ENCODE results near the gene TESK1.

TESK1 gene

DNA sequence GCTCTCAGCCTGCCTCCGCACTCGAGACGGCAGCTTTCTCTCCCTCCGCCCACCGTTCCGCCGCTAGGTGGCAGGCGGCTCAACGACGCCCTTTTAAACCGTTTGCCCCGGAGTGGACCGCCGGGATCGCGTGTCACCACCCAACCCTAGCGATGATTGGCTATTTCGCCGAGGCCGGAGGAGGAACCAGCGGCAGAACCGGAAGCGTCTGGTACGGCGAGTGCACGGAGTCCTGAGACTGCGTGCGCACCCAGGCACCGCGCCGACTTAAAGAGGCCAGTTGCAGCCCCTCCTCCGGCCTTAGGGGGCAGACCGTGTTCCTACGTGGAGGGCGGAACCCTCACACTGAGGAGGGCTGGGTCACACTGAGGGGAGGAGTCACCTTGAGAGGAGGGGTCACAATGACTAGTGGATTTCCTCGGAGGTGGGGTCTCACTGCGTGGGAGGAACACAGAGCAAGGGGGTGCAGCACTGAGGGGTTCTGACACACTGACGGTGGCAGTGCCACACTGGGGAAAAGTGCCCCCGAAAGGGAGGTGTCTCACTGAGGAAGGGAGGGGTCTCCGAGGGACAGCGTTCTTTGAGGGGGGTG lies 980 bp upstream of the TESK1 start:
- Histone ChIP-seq H3K9me3 (ENCODE audit: low read length) (no peaks in the 10 kb centered on the region), H3F3A (ENCODE audit: insufficient read depth, low read length) (no peaks in the 10 kb centered on the region), H4K20me1 (ENCODE audit: insufficient read depth, low read length) (no peaks in the 10 kb centered on the region), H3K27ac (ENCODE audit: low read depth, low read length, poor library complexity, severe bottlenecking) (peak overlapping the region; percentile 84), H3K79me2 (ENCODE audit: insufficient read depth, low read length) (peaks cover 11% of the 10 kb centered on the region; the same call in 1 of the 2 replicates), H3K27me3 (ENCODE audit: insufficient read depth, low read length) (no peaks in the 10 kb centered on the region), H3K9me2 (ENCODE audit: low read depth, low read length) (no peaks in the 10 kb centered on the region), H3K4me1 (ENCODE audit: insufficient read depth, low read length, severe bottlenecking) (peaks cover 35% of the 10 kb centered on the region), H2AFZ (ENCODE audit: low read length) (no peak overlapping the region), H3K9ac (ENCODE audit: low read length) (peak overlapping the region; percentile 80), H3K36me3 (ENCODE audit: insufficient read depth, low read length) (peaks cover 24% of the 10 kb centered on the region), H3K4me3 (ENCODE audit: low read depth, low read length, poor library complexity, severe bottlenecking) (peak overlapping the region; percentile 80), H3K4me2 (ENCODE audit: low read length) (peak overlapping the region; percentile 90)
- TF ChIP-seq, protein P1, sequence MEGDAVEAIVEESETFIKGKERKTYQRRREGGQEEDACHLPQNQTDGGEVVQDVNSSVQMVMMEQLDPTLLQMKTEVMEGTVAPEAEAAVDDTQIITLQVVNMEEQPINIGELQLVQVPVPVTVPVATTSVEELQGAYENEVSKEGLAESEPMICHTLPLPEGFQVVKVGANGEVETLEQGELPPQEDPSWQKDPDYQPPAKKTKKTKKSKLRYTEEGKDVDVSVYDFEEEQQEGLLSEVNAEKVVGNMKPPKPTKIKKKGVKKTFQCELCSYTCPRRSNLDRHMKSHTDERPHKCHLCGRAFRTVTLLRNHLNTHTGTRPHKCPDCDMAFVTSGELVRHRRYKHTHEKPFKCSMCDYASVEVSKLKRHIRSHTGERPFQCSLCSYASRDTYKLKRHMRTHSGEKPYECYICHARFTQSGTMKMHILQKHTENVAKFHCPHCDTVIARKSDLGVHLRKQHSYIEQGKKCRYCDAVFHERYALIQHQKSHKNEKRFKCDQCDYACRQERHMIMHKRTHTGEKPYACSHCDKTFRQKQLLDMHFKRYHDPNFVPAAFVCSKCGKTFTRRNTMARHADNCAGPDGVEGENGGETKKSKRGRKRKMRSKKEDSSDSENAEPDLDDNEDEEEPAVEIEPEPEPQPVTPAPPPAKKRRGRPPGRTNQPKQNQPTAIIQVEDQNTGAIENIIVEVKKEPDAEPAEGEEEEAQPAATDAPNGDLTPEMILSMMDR (IDR thresholded peaks at IDR 0.05; ENCODE audit: low read length), result peak; percentile 87
- TF ChIP-seq EZH2 (IDR thresholded peaks at IDR 0.05; ENCODE audit: borderline replicate concordance, low read length), result no peak

DNA sequence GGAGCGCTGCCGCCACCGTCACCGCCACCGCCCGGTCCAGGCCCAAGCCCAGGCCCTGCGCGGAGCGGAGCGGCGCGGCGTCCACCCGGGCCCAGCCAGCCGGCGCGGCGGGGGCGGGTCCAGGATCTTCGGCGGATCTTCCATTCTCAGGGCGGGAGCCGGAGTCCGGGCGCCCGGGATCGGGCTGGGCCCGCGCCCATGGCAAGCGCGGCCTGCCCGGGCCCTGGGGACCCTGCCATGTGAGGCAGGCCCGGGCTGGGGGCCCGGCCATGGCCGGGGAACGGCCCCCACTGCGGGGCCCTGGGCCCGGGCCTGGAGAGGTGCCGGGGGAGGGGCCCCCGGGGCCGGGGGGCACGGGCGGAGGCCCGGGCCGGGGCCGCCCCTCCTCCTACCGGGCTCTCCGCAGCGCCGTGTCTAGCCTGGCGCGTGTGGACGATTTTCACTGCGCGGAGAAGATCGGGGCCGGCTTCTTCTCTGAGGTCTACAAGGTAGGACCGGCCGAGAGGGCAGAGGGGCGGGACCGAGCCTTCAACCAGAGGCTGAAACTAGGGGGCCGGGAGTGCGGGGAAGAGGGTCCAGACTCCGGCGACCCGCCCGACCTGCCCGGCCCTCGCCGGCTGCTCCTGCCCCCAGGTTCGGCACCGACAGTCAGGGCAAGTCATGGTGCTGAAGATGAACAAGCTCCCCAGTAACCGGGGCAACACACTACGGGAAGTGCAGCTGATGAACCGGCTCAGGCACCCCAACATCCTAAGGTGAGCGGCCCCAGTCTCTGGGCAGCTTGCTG lies 482 bp downstream of the TESK1 start:
- peaks cover 11% of the 10 kb centered on the region; the same call in 1 of the 2 replicates for H3K79me2 ChIP-seq (ENCODE audit: insufficient read depth, low read length)
- H3K9ac ChIP-seq (ENCODE audit: low read length), result peak overlapping the region; percentile 87
- H3K4me2 ChIP-seq (ENCODE audit: low read length), result peak overlapping the region; percentile 97
- no peaks in the 10 kb centered on the region for H3K9me3 ChIP-seq (ENCODE audit: low read length)
- no peaks in the 10 kb centered on the region for H3F3A ChIP-seq (ENCODE audit: insufficient read depth, low read length)
- peaks cover 50% of the 10 kb centered on the region for H3K4me1 ChIP-seq (ENCODE audit: insufficient read depth, low read length, severe bottlenecking)
- peaks cover 39% of the 10 kb centered on the region for H3K36me3 ChIP-seq (ENCODE audit: insufficient read depth, low read length)
- H2AFZ ChIP-seq (ENCODE audit: low read length), result no peak overlapping the region
- no peaks in the 10 kb centered on the region for H3K9me2 ChIP-seq (ENCODE audit: low read depth, low read length)
- TF ChIP-seq, protein P1 (IDR thresholded peaks at IDR 0.05; ENCODE audit: low read length), result no peak
- TF ChIP-seq EZH2 (IDR thresholded peaks at IDR 0.05; ENCODE audit: borderline replicate concordance, low read length), result no peak
- H4K20me1 ChIP-seq (ENCODE audit: insufficient read depth, low read length), result no peaks in the 10 kb centered on the region
- peak overlapping the region; percentile 81 for H3K4me3 ChIP-seq (ENCODE audit: low read depth, low read length, poor library complexity, severe bottlenecking)
- H3K27me3 ChIP-seq (ENCODE audit: insufficient read depth, low read length), result no peaks in the 10 kb centered on the region
- H3K27ac ChIP-seq (ENCODE audit: low read depth, low read length, poor library complexity, severe bottlenecking), result peak overlapping the region; percentile 47

DNA sequence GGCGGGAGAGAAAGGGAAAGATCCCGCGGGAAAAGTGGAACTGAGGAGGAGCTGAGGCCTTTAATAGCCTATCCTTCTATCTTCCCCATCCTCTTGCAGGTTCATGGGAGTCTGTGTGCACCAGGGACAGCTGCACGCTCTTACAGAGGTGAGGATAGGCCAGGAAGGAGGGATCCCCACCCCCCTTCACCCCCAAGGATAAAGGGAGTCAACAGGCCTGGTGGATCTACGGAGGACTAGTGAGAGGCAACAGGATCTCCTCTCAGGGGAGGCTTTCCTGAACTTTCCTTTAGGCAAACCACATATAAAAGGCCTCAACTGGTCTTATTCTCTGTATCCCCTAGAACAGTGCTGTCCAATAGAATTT lies 1.1 kb downstream of the TESK1 start:
- Histone ChIP-seq H3K36me3 (ENCODE audit: insufficient read depth, low read length) (peaks cover 44% of the 10 kb centered on the region), H3K9me2 (ENCODE audit: low read depth, low read length) (no peaks in the 10 kb centered on the region), H3K4me3 (ENCODE audit: low read depth, low read length, poor library complexity, severe bottlenecking) (peak overlapping the region; percentile 81), H3K9me3 (ENCODE audit: low read length) (no peaks in the 10 kb centered on the region), H3K27ac (ENCODE audit: low read depth, low read length, poor library complexity, severe bottlenecking) (peak overlapping the region; percentile 47), H2AFZ (ENCODE audit: low read length) (no peak overlapping the region), H3K9ac (ENCODE audit: low read length) (peak overlapping the region; percentile 87), H3K4me1 (ENCODE audit: insufficient read depth, low read length, severe bottlenecking) (peaks cover 56% of the 10 kb centered on the region), H3K4me2 (ENCODE audit: low read length) (peak overlapping the region; percentile 97), H3K79me2 (ENCODE audit: insufficient read depth, low read length) (peaks cover 11% of the 10 kb centered on the region; the same call in 1 of the 2 replicates), H4K20me1 (ENCODE audit: insufficient read depth, low read length) (no peaks in the 10 kb centered on the region), H3F3A (ENCODE audit: insufficient read depth, low read length) (no peaks in the 10 kb centered on the region), H3K27me3 (ENCODE audit: insufficient read depth, low read length) (no peaks in the 10 kb centered on the region)
- no peak for TF ChIP-seq EZH2 (IDR thresholded peaks at IDR 0.05; ENCODE audit: borderline replicate concordance, low read length)
- TF ChIP-seq, protein P1 (IDR thresholded peaks at IDR 0.05; ENCODE audit: low read length), result no peak
